ENCODE measurements around the gene GSAP. TPM values are rescaled to one million over a fixed set of nuclear protein-coding genes. Genes with fewer than 3 reads are reported as not detected.

The GSAP gene
- total RNA-seq, 1 experiment from 2014 or later, result 2.0 TPM

DNA sequence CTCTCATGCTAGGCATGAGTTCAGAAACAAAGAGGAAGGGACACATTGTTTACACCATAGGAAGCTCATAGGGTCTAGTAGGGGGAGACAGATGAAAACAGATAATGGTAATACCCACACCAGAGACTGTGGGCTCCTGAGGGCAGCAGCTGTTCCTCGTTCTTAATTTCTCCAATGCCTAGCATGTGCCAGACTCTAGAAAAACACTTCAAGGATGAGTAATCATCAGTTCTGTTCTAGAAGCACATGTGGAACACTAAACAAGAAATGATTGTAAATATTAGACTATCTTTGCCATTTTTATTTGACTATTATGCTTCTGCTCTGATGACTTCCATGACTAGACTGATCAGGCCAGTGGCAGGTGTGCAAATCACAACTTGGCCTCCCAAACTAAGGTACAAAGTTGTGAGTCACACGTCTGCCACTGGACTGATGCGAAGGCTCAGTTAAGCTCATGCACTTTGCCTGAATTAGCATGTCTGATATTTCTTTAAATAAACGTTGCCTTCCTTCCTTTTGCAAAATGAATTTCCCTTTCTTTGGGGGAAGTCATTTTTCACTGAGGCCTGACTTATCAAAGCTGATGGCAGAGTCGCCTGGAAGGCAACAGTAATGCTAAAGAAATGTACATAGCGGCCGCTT is 127.4 kb downstream of the GSAP start (continued):
- TF ChIP-seq, protein P1, sequence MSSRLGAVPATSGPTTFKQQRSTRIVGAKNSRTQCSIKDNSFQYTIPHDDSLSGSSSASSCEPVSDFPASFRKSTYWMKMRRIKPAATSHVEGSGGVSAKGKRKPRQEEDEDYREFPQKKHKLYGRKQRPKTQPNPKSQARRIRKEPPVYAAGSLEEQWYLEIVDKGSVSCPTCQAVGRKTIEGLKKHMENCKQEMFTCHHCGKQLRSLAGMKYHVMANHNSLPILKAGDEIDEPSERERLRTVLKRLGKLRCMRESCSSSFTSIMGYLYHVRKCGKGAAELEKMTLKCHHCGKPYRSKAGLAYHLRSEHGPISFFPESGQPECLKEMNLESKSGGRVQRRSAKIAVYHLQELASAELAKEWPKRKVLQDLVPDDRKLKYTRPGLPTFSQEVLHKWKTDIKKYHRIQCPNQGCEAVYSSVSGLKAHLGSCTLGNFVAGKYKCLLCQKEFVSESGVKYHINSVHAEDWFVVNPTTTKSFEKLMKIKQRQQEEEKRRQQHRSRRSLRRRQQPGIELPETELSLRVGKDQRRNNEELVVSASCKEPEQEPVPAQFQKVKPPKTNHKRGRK (CRISPR knock-in tag; IDR thresholded peaks at IDR 0.05; ENCODE audit: borderline replicate concordance), result no peak
- TF ChIP-seq CBFB (CRISPR knock-in tag; IDR thresholded peaks at IDR 0.05; ENCODE audit: low read depth), result no peak
- TF ChIP-seq TEAD4 (CRISPR knock-in tag; IDR thresholded peaks at IDR 0.05), result no peak
- TF ChIP-seq, protein P2, sequence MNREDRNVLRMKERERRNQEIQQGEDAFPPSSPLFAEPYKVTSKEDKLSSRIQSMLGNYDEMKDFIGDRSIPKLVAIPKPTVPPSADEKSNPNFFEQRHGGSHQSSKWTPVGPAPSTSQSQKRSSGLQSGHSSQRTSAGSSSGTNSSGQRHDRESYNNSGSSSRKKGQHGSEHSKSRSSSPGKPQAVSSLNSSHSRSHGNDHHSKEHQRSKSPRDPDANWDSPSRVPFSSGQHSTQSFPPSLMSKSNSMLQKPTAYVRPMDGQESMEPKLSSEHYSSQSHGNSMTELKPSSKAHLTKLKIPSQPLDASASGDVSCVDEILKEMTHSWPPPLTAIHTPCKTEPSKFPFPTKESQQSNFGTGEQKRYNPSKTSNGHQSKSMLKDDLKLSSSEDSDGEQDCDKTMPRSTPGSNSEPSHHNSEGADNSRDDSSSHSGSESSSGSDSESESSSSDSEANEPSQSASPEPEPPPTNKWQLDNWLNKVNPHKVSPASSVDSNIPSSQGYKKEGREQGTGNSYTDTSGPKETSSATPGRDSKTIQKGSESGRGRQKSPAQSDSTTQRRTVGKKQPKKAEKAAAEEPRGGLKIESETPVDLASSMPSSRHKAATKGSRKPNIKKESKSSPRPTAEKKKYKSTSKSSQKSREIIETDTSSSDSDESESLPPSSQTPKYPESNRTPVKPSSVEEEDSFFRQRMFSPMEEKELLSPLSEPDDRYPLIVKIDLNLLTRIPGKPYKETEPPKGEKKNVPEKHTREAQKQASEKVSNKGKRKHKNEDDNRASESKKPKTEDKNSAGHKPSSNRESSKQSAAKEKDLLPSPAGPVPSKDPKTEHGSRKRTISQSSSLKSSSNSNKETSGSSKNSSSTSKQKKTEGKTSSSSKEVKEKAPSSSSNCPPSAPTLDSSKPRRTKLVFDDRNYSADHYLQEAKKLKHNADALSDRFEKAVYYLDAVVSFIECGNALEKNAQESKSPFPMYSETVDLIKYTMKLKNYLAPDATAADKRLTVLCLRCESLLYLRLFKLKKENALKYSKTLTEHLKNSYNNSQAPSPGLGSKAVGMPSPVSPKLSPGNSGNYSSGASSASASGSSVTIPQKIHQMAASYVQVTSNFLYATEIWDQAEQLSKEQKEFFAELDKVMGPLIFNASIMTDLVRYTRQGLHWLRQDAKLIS (CRISPR knock-in tag; IDR thresholded peaks at IDR 0.05; ENCODE audit: borderline replicate concordance), result no peak
- no peak for TF ChIP-seq PRRX2 (CRISPR knock-in tag; IDR thresholded peaks at IDR 0.05)
- TF ChIP-seq, protein P3, sequence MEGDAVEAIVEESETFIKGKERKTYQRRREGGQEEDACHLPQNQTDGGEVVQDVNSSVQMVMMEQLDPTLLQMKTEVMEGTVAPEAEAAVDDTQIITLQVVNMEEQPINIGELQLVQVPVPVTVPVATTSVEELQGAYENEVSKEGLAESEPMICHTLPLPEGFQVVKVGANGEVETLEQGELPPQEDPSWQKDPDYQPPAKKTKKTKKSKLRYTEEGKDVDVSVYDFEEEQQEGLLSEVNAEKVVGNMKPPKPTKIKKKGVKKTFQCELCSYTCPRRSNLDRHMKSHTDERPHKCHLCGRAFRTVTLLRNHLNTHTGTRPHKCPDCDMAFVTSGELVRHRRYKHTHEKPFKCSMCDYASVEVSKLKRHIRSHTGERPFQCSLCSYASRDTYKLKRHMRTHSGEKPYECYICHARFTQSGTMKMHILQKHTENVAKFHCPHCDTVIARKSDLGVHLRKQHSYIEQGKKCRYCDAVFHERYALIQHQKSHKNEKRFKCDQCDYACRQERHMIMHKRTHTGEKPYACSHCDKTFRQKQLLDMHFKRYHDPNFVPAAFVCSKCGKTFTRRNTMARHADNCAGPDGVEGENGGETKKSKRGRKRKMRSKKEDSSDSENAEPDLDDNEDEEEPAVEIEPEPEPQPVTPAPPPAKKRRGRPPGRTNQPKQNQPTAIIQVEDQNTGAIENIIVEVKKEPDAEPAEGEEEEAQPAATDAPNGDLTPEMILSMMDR (IDR thresholded peaks at IDR 0.05), result no peak
- no peak for TF ChIP-seq ZNF423 (CRISPR knock-in tag; IDR thresholded peaks at IDR 0.05)

DNA sequence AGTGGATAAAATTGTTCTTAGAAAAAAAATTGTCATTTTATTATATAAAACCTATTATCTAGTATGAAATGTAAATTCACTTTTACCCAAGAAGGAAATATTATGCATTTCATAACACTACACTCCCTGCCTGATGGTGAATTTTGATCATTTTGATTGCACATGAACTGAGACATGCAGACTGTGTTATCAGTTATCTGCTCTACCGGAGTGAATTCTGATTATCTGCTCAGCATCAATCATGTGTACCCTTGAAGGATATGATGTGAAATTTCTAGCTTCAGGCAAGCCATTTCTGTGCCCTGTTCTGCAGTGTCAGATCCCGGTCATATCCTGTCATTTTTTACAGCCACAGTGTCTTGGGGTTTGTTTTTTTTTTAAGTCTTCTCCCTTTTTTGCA is 131.5 kb downstream of the GSAP start:
- Mint-ChIP-seq H3K4me1 (no peaks in the 10 kb centered on the region), H3K9me3 (peaks cover 15% of the 10 kb centered on the region), H3K4me3 (no peak overlapping the region), H3K27me3 (ENCODE audit: low read depth) (peaks cover 3% of the 10 kb centered on the region), H3K27ac (no peak overlapping the region), H3K36me3 (no peaks in the 10 kb centered on the region)
- ChIA-PET CTCF (interaction anchor here (0.7 kb wide), 1 partner anchor 38 kb away, joined by 3 read pairs; no protein-coding TSS in a partner anchor), POLR2A (no interaction called here)
- no peak for ATAC-seq
- no peak for TF ChIP-seq ATF1 (CRISPR knock-in tag; IDR thresholded peaks at IDR 0.05)
- no peak for TF ChIP-seq ZNF138 (CRISPR knock-in tag; conservative IDR thresholded peaks at IDR 0.05)
- no peak for TF ChIP-seq NFATC4 (CRISPR knock-in tag; IDR thresholded peaks at IDR 0.05)
- TF ChIP-seq PRRX2 (CRISPR knock-in tag; IDR thresholded peaks at IDR 0.05), result no peak
- TF ChIP-seq, protein P4, sequence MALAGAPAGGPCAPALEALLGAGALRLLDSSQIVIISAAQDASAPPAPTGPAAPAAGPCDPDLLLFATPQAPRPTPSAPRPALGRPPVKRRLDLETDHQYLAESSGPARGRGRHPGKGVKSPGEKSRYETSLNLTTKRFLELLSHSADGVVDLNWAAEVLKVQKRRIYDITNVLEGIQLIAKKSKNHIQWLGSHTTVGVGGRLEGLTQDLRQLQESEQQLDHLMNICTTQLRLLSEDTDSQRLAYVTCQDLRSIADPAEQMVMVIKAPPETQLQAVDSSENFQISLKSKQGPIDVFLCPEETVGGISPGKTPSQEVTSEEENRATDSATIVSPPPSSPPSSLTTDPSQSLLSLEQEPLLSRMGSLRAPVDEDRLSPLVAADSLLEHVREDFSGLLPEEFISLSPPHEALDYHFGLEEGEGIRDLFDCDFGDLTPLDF (CRISPR knock-in tag; IDR thresholded peaks at IDR 0.05), result no peak
- TF ChIP-seq GRHL2 (CRISPR knock-in tag; IDR thresholded peaks at IDR 0.05; ENCODE audit: insufficient replicate concordance, severe bottlenecking), result no peak
- TF ChIP-seq MXD4 (CRISPR knock-in tag; IDR thresholded peaks at IDR 0.05; ENCODE audit: borderline replicate concordance), result no peak
- TF ChIP-seq SMAD3 (CRISPR knock-in tag; IDR thresholded peaks at IDR 0.05; ENCODE audit: borderline replicate concordance), result no peak
- TF ChIP-seq ZNF263 (CRISPR knock-in tag; IDR thresholded peaks at IDR 0.05; ENCODE audit: low read depth), result no peak
- TF ChIP-seq CREB1 (CRISPR knock-in tag; IDR thresholded peaks at IDR 0.05), result no peak
- TF ChIP-seq, protein P5, sequence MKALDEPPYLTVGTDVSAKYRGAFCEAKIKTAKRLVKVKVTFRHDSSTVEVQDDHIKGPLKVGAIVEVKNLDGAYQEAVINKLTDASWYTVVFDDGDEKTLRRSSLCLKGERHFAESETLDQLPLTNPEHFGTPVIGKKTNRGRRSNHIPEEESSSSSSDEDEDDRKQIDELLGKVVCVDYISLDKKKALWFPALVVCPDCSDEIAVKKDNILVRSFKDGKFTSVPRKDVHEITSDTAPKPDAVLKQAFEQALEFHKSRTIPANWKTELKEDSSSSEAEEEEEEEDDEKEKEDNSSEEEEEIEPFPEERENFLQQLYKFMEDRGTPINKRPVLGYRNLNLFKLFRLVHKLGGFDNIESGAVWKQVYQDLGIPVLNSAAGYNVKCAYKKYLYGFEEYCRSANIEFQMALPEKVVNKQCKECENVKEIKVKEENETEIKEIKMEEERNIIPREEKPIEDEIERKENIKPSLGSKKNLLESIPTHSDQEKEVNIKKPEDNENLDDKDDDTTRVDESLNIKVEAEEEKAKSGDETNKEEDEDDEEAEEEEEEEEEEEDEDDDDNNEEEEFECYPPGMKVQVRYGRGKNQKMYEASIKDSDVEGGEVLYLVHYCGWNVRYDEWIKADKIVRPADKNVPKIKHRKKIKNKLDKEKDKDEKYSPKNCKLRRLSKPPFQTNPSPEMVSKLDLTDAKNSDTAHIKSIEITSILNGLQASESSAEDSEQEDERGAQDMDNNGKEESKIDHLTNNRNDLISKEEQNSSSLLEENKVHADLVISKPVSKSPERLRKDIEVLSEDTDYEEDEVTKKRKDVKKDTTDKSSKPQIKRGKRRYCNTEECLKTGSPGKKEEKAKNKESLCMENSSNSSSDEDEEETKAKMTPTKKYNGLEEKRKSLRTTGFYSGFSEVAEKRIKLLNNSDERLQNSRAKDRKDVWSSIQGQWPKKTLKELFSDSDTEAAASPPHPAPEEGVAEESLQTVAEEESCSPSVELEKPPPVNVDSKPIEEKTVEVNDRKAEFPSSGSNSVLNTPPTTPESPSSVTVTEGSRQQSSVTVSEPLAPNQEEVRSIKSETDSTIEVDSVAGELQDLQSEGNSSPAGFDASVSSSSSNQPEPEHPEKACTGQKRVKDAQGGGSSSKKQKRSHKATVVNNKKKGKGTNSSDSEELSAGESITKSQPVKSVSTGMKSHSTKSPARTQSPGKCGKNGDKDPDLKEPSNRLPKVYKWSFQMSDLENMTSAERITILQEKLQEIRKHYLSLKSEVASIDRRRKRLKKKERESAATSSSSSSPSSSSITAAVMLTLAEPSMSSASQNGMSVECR (CRISPR knock-in tag; IDR thresholded peaks at IDR 0.05; ENCODE audit: borderline replicate concordance), result no peak
- TF ChIP-seq ESRRA (CRISPR knock-in tag; IDR thresholded peaks at IDR 0.05; ENCODE audit: borderline replicate concordance), result no peak
- DNase-seq (ENCODE audit: low spot score), result no peak
